ENCODE results near the gene CCND1. TPM values are rescaled to one million over a fixed set of nuclear protein-coding genes. Genes with fewer than 3 reads are reported as not detected.

CCND1 gene
- total and polyA plus RNA-seq, 2 experiments from 2014 or later: 80.2 to 81.9 TPM

- 0% methylated on average over 13 of the region's 40 CpGs for WGBS (ENCODE audit: low lambda C conversion rate, missing lambda C conversion rate)
- peak overlapping the region; percentile 92 for H3K4me2 ChIP-seq
- peaks cover 39% of the 10 kb centered on the region for H3K79me2 ChIP-seq
- peak; percentile 55 for DNase-seq (ENCODE audit: low spot score)
- peak overlapping the region; percentile 85 for H3K4me3 ChIP-seq
- TF ChIP-seq CTCF (IDR thresholded peaks at IDR 0.05; ENCODE audit: poor library complexity) (peak; percentile 4), EZH2phosphoT487 (IDR thresholded peaks at IDR 0.05; ENCODE audit: low read depth, severe bottlenecking, unreplicated experiment) (no peak), EZH2 (IDR thresholded peaks at IDR 0.05; ENCODE audit: borderline replicate concordance) (no peak)
- H3K36me3 ChIP-seq (replicated peaks; ENCODE audit: insufficient read depth, low read depth): no peaks in the 10 kb centered on the region
- peaks cover 18% of the 10 kb centered on the region for H4K20me1 ChIP-seq (ENCODE audit: insufficient read depth, poor library complexity, severe bottlenecking)
- H3K9me3 ChIP-seq (ENCODE audit: low read depth): no peaks in the 10 kb centered on the region
- H3K27me3 ChIP-seq: peaks cover 3% of the 10 kb centered on the region
- H3K4me1 ChIP-seq (ENCODE audit: insufficient read depth): peaks cover 46% of the 10 kb centered on the region
- peak overlapping the region; percentile 81 for H2AFZ ChIP-seq
- no peaks in the 10 kb centered on the region for H3K9me2 ChIP-seq (replicated peaks; ENCODE audit: insufficient read depth)
- peak overlapping the region; percentile 94 for H3K27ac ChIP-seq
Measured at GRCh38 chr11:69642549-69642912, 1.6 kb downstream of the CCND1 start.

- DNase-seq (ENCODE audit: low spot score): peak; percentile 92
- H4K20me1 ChIP-seq (ENCODE audit: insufficient read depth, poor library complexity, severe bottlenecking): peaks cover 24% of the 10 kb centered on the region
- no peaks in the 10 kb centered on the region for H3K27me3 ChIP-seq
- H3K9me2 ChIP-seq (replicated peaks; ENCODE audit: insufficient read depth): no peaks in the 10 kb centered on the region
- H2AFZ ChIP-seq: peak overlapping the region; percentile 81
- under 1% methylated on average over 32 of the region's 81 CpGs for WGBS (ENCODE audit: low lambda C conversion rate, missing lambda C conversion rate)
- H3K4me1 ChIP-seq (ENCODE audit: insufficient read depth): peaks cover 41% of the 10 kb centered on the region
- no peaks in the 10 kb centered on the region for H3K36me3 ChIP-seq (replicated peaks; ENCODE audit: insufficient read depth, low read depth)
- peak overlapping the region; percentile 94 for H3K27ac ChIP-seq
- peaks cover 39% of the 10 kb centered on the region for H3K79me2 ChIP-seq
- TF ChIP-seq CTCF (IDR thresholded peaks at IDR 0.05; ENCODE audit: poor library complexity) (peak; percentile 88), EZH2 (IDR thresholded peaks at IDR 0.05; ENCODE audit: borderline replicate concordance) (no peak)
- H3K4me3 ChIP-seq: peak overlapping the region; percentile 85
- no peaks in the 10 kb centered on the region for H3K9me3 ChIP-seq (ENCODE audit: low read depth)
- peak overlapping the region; percentile 92 for H3K4me2 ChIP-seq
Measured at GRCh38 chr11:69642913-69643632, 2.1 kb downstream of the CCND1 start.

GRCh38 chr11:69643646-69644045 is 2.7 kb downstream of the CCND1 start:
- Histone ChIP-seq H3K9me3 (ENCODE audit: low read depth) (no peaks in the 10 kb centered on the region), H4K20me1 (ENCODE audit: insufficient read depth, poor library complexity, severe bottlenecking) (peaks cover 25% of the 10 kb centered on the region), H3K4me3 (no peak overlapping the region), H3K79me2 (peaks cover 39% of the 10 kb centered on the region), H3K27ac (peak overlapping the region; percentile 45), H3K4me1 (ENCODE audit: insufficient read depth) (peaks cover 35% of the 10 kb centered on the region), H3K4me2 (peak overlapping the region; percentile 92), H2AFZ (no peak overlapping the region), H3K27me3 (no peaks in the 10 kb centered on the region), H3K9me2 (replicated peaks; ENCODE audit: insufficient read depth) (no peaks in the 10 kb centered on the region), H3K36me3 (replicated peaks; ENCODE audit: insufficient read depth, low read depth) (no peaks in the 10 kb centered on the region)
- TF ChIP-seq EZH2phosphoT487 (IDR thresholded peaks at IDR 0.05; ENCODE audit: low read depth, severe bottlenecking, unreplicated experiment) (no peak), EZH2 (IDR thresholded peaks at IDR 0.05; ENCODE audit: borderline replicate concordance) (no peak), CTCF (IDR thresholded peaks at IDR 0.05; ENCODE audit: poor library complexity) (no peak)
- no peak for DNase-seq (ENCODE audit: low spot score)
- WGBS (ENCODE audit: low lambda C conversion rate, missing lambda C conversion rate): 68% methylated on average over 16 of the region's 27 CpGs

Measured in hepatocyte (in vitro differentiated cells).